Choroid plexus epithelial cell (primary cell): ENCODE data around the gene CFAP119.

ENCODE experiments used
- DNase-seq: peaks from one replicate; pipeline ENCODE4 v3.0.0-alpha.2; 2010; ENCODE audit warnings: low read depth
- H3K4me3 ChIP-seq: 2 replicates; pipeline ENCODE4 v1.5.1; 2011; ENCODE audit warnings: low read depth, mild to moderate bottlenecking, control low read depth, low read length, moderate library complexity
- CTCF ChIP-seq: conservative IDR thresholded peaks from 2 replicates; pipeline ENCODE4 v1.5.1; 2011; ENCODE audit warnings: low read depth, mild to moderate bottlenecking, control low read depth, inconsistent platforms, low read length, moderate library complexity

The CFAP119 gene

GRCh38 chr16:30766206-30766932 is 4.5 kb upstream of the CFAP119 start:
- no peak for TF ChIP-seq CTCF
- H3K4me3 ChIP-seq: no peak overlapping the region
- no peak for DNase-seq

GRCh38 chr16:30764816-30765465 is 3.1 kb upstream of the CFAP119 start:
- H3K4me3 ChIP-seq: no peak overlapping the region
- no peak for DNase-seq
- no peak for TF ChIP-seq CTCF

GRCh38 chr16:30764086-30764485 is 2.2 kb upstream of the CFAP119 start:
- no peak for TF ChIP-seq CTCF
- no peak overlapping the region for H3K4me3 ChIP-seq
- no peak for DNase-seq

- TF ChIP-seq CTCF: no peak
- DNase-seq: no peak
- H3K4me3 ChIP-seq: peak overlapping the region; percentile 98
Measured at GRCh38 chr16:30762991-30763725, 1.3 kb upstream of the CFAP119 start.

- no peak for TF ChIP-seq CTCF
- peak; percentile 20 for DNase-seq
- H3K4me3 ChIP-seq: peak overlapping the region; percentile 98
Measured at GRCh38 chr16:30761427-30761927, 385 bp downstream of the CFAP119 start.

GRCh38 chr16:30760577-30761426 is 1.1 kb downstream of the CFAP119 start:
- TF ChIP-seq CTCF: no peak
- peak overlapping the region; percentile 98 for H3K4me3 ChIP-seq
- DNase-seq: no peak
